Psoas muscle (tissue), 8 donors: ENCODE measurements around the gene CHTF18. TPM values are rescaled to one million over a fixed set of nuclear protein-coding genes. Genes with fewer than 3 reads are reported as not detected.

Source experiments
- ATAC-seq, 4 donors: fragments of 200-7000 bp; cut with Tn5 transposase; one replicate each; pipeline ENCODE4 v1.9.1; 2020; ENCODE audit warnings: moderate library complexity in 3 of 4, mild to moderate bottlenecking in 2 of 4
- DNase-seq, 2 donors: peaks; one replicate each; pipeline ENCODE4 v3.0.0-alpha.2; 2020
- H3K27ac ChIP-seq: fragments of 200-600 bp; one replicate; pipeline ENCODE4 v1.8.0; 2022
- H3K27me3 ChIP-seq, 3 donors: fragments of 200-600 bp in 1 of 3; one replicate each; pipeline versions ENCODE4 v1.6.1 to v1.8.0; 2013 to 2022; ENCODE audit warnings: low read length in 2 of 3, mild to moderate bottlenecking in 2 of 3, moderate library complexity in 1 of 3; ENCODE audit not compliant: insufficient read depth in 3 of 3
- H3K36me3 ChIP-seq, 2 donors: fragments of 200-600 bp in 1 of 2; one replicate each; pipeline versions ENCODE4 v1.6.1 to v1.8.0; 2013 to 2022; ENCODE audit warnings: low read depth in 1 of 2, mild to moderate bottlenecking in 1 of 2, moderate library complexity in 1 of 2; ENCODE audit not compliant: insufficient read depth in 1 of 2
- H3K4me1 ChIP-seq: fragments of 200-600 bp; one replicate; pipeline ENCODE4 v1.8.0; 2022
- H3K4me3 ChIP-seq: fragments of 200-600 bp; one replicate; pipeline ENCODE4 v1.8.0; 2022; ENCODE audit warnings: mild to moderate bottlenecking
- H3K9me3 ChIP-seq: fragments of 200-600 bp; one replicate; pipeline ENCODE4 v1.8.0; 2022
- CTCF ChIP-seq: fragments of 200-600 bp; IDR thresholded peaks from one replicate; pipeline ENCODE4 v1.8.0; 2022; ENCODE audit warnings: antibody characterized with exemption
- WGBS, 3 donors: extraction: QIAGEN DNeasy Blood & Tissue Kit; methylation state at CpG; one replicate each; pipeline versions ENCODE4 v1.1.6 to v1.1.7; 2013; 5-methylcytosine and 5-hydroxymethylcytosine counted together
- intact Hi-C, 2 donors: fragments of 100-400 bp; cut with DNase I; formaldehyde crosslinking; loops; one replicate each; pipeline versions ENCODE4 v1.11.0 to v1.14.2; 2022
- polyA plus RNA-seq, 3 donors: library from polyadenylated mRNA; stranded (reverse); fragments of 200-250 nt; gene quantifications; one replicate each; pipeline ENCODE4 v1.2.3, GENCODE V29; 2013
- total RNA-seq, 4 donors: library from RNA; stranded (reverse); fragmentation: NEBNext Ultra II Directional in 2 of 4; extraction: Animal tissue kit (Norgen Biotek cat#: 25700) in 2 of 4; gene quantifications; one replicate each; pipeline versions ENCODE4 v1.2.1 to v1.2.4, GENCODE V29; 2021 to 2023
- donor health status: healthy with polysubstance abuse.
- donor health status: DM: no; HTN: no; CAD: no; lungs with moderate emphysema.
- donor health status: Bipolar disorder and iron deficiency.
- donor health status: healthy.
- donor health status: DM: yes; HTN: yes; CAD: no.
- donor health status: DM: no; HTN: no; CAD: no.
- donor health status: DM: no; HTN: no; CAD: no.
- donor health status: DM: yes; HTN: yes; CAD: no.

CHTF18 gene
- total and polyA plus RNA-seq, 7 donors, result 1.7 to 8.4 (median 3.9) TPM

GRCh38 chr16:813916-814412, 25.5 kb downstream of the CHTF18 start:
- 59 to 61% (median 60%) methylated on average over 22 of the region's 22 CpGs for WGBS, 3 donors
- Histone ChIP-seq H3K36me3 (no peaks in the 10 kb centered on the region), H3K27ac (no peak overlapping the region), H3K4me3 (no peak overlapping the region), H3K27me3 (peaks cover 0 to 86% (median 28%) of the 10 kb centered on the region in 3 donors), H3K9me3 (no peaks in the 10 kb centered on the region), H3K4me1 (no peaks in the 10 kb centered on the region)
- TF ChIP-seq CTCF, result no peak
- intact Hi-C loops, result loop anchor here (1.0 to 10.0 kb wide), 2 partner anchors 241 kb away; no protein-coding TSS in a partner anchor
- ATAC-seq (no peak), DNase-seq (no peak)

GRCh38 chr16:814974-815373, 26.6 kb downstream of the CHTF18 start:
- WGBS, 3 donors, result 58 to 68% (median 66%) methylated on average over 9 of the region's 9 CpGs
- DNase-seq, result no peak
- Histone ChIP-seq H3K36me3 (no peaks in the 10 kb centered on the region), H3K27me3 (peaks cover 0 to 90% (median 28%) of the 10 kb centered on the region in 3 donors), H3K9me3 (no peaks in the 10 kb centered on the region), H3K4me3 (no peak overlapping the region), H3K4me1 (no peaks in the 10 kb centered on the region), H3K27ac (no peak overlapping the region)
- no peak for ATAC-seq
- no peak for TF ChIP-seq CTCF
- intact Hi-C loops, result loop anchor here in 1 of 2 donors (10.0 kb wide), 1 partner anchor 240 kb away; no protein-coding TSS in a partner anchor

- Histone ChIP-seq H3K4me3 (no peak overlapping the region), H3K27ac (no peak overlapping the region), H3K36me3 (no peaks in the 10 kb centered on the region), H3K4me1 (no peaks in the 10 kb centered on the region), H3K9me3 (no peaks in the 10 kb centered on the region), H3K27me3 (peaks cover 0 to 87% (median 28%) of the 10 kb centered on the region in 3 donors)
- WGBS, 3 donors, result 93 to 95% (median 95%) methylated on average over 15 of the region's 15 CpGs
- ATAC-seq, result no peak
- DNase-seq, result no peak
- intact Hi-C loops, result loop anchor here in 1 of 2 donors (10.0 kb wide), 1 partner anchor 239 kb away; no protein-coding TSS in a partner anchor
- no peak for TF ChIP-seq CTCF
Measured at GRCh38 chr16:815861-816260, 27.4 kb downstream of the CHTF18 start.

GRCh38 chr16:817001-817906, 28.8 kb downstream of the CHTF18 start:
- H3K4me1 ChIP-seq, result no peaks in the 10 kb centered on the region
- DNase-seq (no peak), ATAC-seq (no peak)
- H3K9me3 ChIP-seq, result no peaks in the 10 kb centered on the region
- intact Hi-C loops, result loop anchor here in 1 of 2 donors (10.0 kb wide), 1 partner anchor 238 kb away; no protein-coding TSS in a partner anchor
- H3K27me3 ChIP-seq, result peaks cover 0 to 81% (median 22%) of the 10 kb centered on the region in 3 donors
- no peak for TF ChIP-seq CTCF
- no peaks in the 10 kb centered on the region for H3K36me3 ChIP-seq
- H3K4me3 ChIP-seq, result no peak overlapping the region
- 46 to 56% (median 49%) methylated on average over 51 to 71 of the region's 71 CpGs for WGBS, 3 donors
- H3K27ac ChIP-seq, result no peak overlapping the region
